PC-9 (cell line): Measurements from ENCODE around the gene ZFP30.

Source experiments
- CTCF ChIP-seq: fragments of 200-600 bp; sonication (generic); conservative IDR thresholded peaks from 2 replicates; pipeline ENCODE4 v1.6.1; 2017; ENCODE audit warnings: mixed run types, antibody characterized with exemption, mild to moderate bottlenecking, moderate library complexity
- EZH2 ChIP-seq: fragments of 200-600 bp; sonication (generic); IDR thresholded peaks from 2 replicates; pipeline ENCODE4 v1.8.0; 2017; ENCODE audit warnings: antibody characterized with exemption, low read depth

GRCh38 chr19:37593996-37594303, 61.3 kb downstream of the ZFP30 start:
- TF ChIP-seq CTCF = no peak
- no peak for TF ChIP-seq EZH2
